ENCODE data around the gene COL1A2. TPM values are rescaled to one million over a fixed set of nuclear protein-coding genes. Genes with fewer than 3 reads are reported as not detected.

Gene COL1A2
- total RNA-seq, 1 experiment from 2014 or later, result 81.2 TPM

GRCh38 chr7:94414481-94414880 lies 19.8 kb downstream of the COL1A2 start (continued):
- TF ChIP-seq HMGA2 (CRISPR knock-in tag; IDR thresholded peaks at IDR 0.05) (no peak), NR2C2 (CRISPR knock-in tag; IDR thresholded peaks at IDR 0.05) (no peak), AR (CRISPR knock-in tag; IDR thresholded peaks at IDR 0.05) (no peak), ZNF263 (CRISPR knock-in tag; IDR thresholded peaks at IDR 0.05; ENCODE audit: low read depth) (no peak), TEAD1 (CRISPR knock-in tag; IDR thresholded peaks at IDR 0.05) (no peak), JUN (CRISPR knock-in tag; IDR thresholded peaks at IDR 0.05) (no peak), NFE2L1 (CRISPR knock-in tag; IDR thresholded peaks at IDR 0.05) (no peak), MYBL2 (CRISPR knock-in tag; IDR thresholded peaks at IDR 0.05) (no peak), TEAD4 (CRISPR knock-in tag; IDR thresholded peaks at IDR 0.05) (no peak), ZNF671 (CRISPR knock-in tag; IDR thresholded peaks at IDR 0.05) (no peak)

- ATAC-seq (no peak), DNase-seq (ENCODE audit: low spot score) (no peak)
- peaks cover 12% of the 10 kb centered on the region for H3K4me1 Mint-ChIP-seq
- no peaks in the 10 kb centered on the region for H3K27me3 Mint-ChIP-seq (ENCODE audit: low read depth)
- POLR2A ChIA-PET, result no interaction called here
- no peak overlapping the region for H3K4me3 Mint-ChIP-seq
- H3K27ac Mint-ChIP-seq, result no peak overlapping the region
- H3K36me3 Mint-ChIP-seq, result peaks cover 80% of the 10 kb centered on the region
- TF ChIP-seq, protein P1, sequence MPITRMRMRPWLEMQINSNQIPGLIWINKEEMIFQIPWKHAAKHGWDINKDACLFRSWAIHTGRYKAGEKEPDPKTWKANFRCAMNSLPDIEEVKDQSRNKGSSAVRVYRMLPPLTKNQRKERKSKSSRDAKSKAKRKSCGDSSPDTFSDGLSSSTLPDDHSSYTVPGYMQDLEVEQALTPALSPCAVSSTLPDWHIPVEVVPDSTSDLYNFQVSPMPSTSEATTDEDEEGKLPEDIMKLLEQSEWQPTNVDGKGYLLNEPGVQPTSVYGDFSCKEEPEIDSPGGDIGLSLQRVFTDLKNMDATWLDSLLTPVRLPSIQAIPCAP (CRISPR knock-in tag; IDR thresholded peaks at IDR 0.05), result no peak
- TF ChIP-seq ATF3 (CRISPR knock-in tag; conservative IDR thresholded peaks at IDR 0.05) (no peak), FOXJ3 (CRISPR knock-in tag; IDR thresholded peaks at IDR 0.05; ENCODE audit: borderline replicate concordance) (no peak)
- H3K9me3 Mint-ChIP-seq, result no peaks in the 10 kb centered on the region
- CTCF ChIA-PET, result interaction anchor here (2.0 kb wide), 1 partner anchor 126 kb away, joined by 4 read pairs; no protein-coding TSS in a partner anchor
These were observed 20.3 kb downstream of the COL1A2 start for GRCh38 chr7:94414980-94415379.

DNA sequence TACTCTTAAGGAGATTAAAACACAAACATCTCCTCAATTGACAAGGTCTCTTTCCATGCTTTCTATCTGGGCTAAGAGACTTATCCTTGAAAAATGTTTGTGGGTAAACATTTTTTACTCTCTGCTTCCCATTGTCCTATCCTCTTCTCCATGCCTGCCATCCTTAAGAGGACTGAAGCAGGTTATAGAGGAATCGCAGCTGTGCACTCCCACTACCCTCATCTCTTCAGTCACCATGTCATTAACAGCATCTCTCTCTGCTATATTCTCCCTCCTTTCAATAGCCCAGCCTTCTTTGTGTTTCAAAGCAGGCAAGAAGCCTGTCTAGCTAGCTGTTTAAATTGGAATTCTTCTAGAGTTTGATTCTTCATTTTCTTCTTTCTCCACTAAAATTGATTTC lies 22.6 kb downstream of the COL1A2 start:
- peaks cover 12% of the 10 kb centered on the region for H3K4me1 Mint-ChIP-seq
- ChIA-PET POLR2A (no interaction called here), CTCF (no interaction called here)
- ATAC-seq, result no peak
- no peaks in the 10 kb centered on the region for H3K9me3 Mint-ChIP-seq
- peaks cover 75% of the 10 kb centered on the region for H3K36me3 Mint-ChIP-seq
- no peak for TF ChIP-seq JUN (CRISPR knock-in tag; IDR thresholded peaks at IDR 0.05)
- no peak for TF ChIP-seq ATF3 (CRISPR knock-in tag; conservative IDR thresholded peaks at IDR 0.05)
- TF ChIP-seq PRRX2 (CRISPR knock-in tag; IDR thresholded peaks at IDR 0.05), result no peak
- TF ChIP-seq E2F1 (CRISPR knock-in tag; IDR thresholded peaks at IDR 0.05), result no peak
- TF ChIP-seq, protein P2, sequence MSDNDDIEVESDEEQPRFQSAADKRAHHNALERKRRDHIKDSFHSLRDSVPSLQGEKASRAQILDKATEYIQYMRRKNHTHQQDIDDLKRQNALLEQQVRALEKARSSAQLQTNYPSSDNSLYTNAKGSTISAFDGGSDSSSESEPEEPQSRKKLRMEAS (CRISPR knock-in tag; IDR thresholded peaks at IDR 0.05), result no peak
- no peak for TF ChIP-seq ZNF219 (CRISPR knock-in tag; IDR thresholded peaks at IDR 0.05; ENCODE audit: borderline replicate concordance)
- TF ChIP-seq NR3C1 (CRISPR knock-in tag; conservative IDR thresholded peaks at IDR 0.05; ENCODE audit: low read depth), result no peak
- no peak for TF ChIP-seq TEAD1 (CRISPR knock-in tag; IDR thresholded peaks at IDR 0.05)
- TF ChIP-seq ATF2 (CRISPR knock-in tag; IDR thresholded peaks at IDR 0.05; ENCODE audit: borderline replicate concordance, low read depth), result no peak
- TF ChIP-seq ESRRA (CRISPR knock-in tag; IDR thresholded peaks at IDR 0.05; ENCODE audit: borderline replicate concordance), result no peak
- TF ChIP-seq MXD4 (CRISPR knock-in tag; IDR thresholded peaks at IDR 0.05; ENCODE audit: borderline replicate concordance), result no peak
- TF ChIP-seq RORB (CRISPR knock-in tag; IDR thresholded peaks at IDR 0.05), result no peak
- H3K4me3 Mint-ChIP-seq, result no peak overlapping the region
- H3K27me3 Mint-ChIP-seq (ENCODE audit: low read depth), result no peaks in the 10 kb centered on the region
- no peak overlapping the region for H3K27ac Mint-ChIP-seq
- no peak for DNase-seq (ENCODE audit: low spot score)

All from WTC11 (cell line).